GM12865 (cell line): Measurements from ENCODE around the gene ATG5.
"Not testable (repeated sequence)": the region's sequence is repeated elsewhere in the genome, so short reads cannot be mapped to it uniquely, and the experiment has no call there.

Source experiments
- DNase-seq: peaks from one replicate; pipeline ENCODE4 v3.0.0; 2010; ENCODE audit warnings: low read depth
- H3K4me3 ChIP-seq: 2 replicates; pipeline ENCODE4 v1.5.1; 2011; ENCODE audit warnings: mild to moderate bottlenecking, low read depth, low read length, control low read depth
- CTCF ChIP-seq: IDR thresholded peaks from 2 replicates; pipeline ENCODE4 v1.5.1; 2011; ENCODE audit warnings: low read length, control low read depth, low read depth, inconsistent platforms; ENCODE audit not compliant: insufficient read depth; ENCODE audit errors: missing control alignments

ATG5 gene

GRCh38 chr6:106252687-106253086, 72.9 kb downstream of the ATG5 start:
- DNase-seq: no peak
- TF ChIP-seq CTCF: no peak

DNA sequence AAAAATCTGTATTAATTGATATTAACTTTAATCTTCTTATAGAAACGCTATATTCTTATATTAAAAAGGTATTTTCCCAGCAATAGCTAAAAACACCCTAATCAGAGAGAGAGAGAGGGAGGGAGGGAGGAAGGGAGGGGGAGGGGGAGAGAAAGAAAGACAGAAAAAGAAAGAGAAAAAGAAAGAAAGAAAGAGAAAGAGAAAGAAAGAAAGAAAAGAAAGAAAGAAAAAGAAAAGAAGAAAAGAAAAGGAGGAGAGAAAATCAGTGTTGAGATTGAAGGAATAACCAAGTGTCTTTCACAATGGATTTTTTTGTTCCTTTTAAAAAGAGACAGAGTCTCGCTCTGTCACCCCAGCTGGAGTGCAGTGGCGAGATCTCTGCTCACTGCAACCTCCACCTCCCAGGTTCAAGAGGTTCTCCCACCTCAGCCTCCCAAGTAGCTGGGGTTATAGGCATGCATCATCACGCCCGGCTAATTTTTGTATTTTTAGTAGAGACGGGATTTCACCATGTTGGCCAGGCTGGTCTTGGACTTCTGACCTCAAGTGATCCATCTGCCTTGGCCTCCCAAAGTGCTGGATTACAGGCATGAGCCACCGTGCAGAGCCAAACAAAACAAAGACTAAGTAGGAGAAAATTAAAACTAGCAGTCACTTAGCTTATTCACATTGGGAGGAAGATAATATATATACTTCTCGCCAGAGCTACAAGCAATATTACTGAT, 73.9 kb downstream of the ATG5 start:
- not testable (repeated sequence) for H3K4me3 ChIP-seq, DNase-seq

More at GRCh38 chr6:106252687-106253086, 72.9 kb downstream of the ATG5 start:
- no peak overlapping the region for H3K4me3 ChIP-seq

DNA sequence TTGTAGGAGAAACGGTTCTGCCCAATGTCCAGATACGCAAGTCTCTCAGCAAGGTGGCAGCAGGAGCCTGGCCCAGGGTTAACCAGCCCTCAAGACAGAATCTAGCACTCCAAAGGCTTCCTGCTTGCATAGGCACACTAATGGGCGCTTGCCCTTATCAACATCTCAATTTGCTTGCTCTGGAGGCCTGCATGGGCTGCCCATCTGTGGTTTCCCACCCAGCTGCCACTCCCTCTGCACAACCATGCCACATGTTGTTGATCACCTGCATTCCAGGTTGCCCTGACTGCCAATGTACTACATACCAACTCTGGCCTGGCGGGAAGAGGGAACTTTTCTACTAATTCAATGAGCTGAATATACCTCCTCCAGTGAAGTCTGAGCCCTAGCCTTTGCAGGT, 74.6 kb downstream of the ATG5 start:
- H3K4me3 ChIP-seq: no peak overlapping the region
- no peak for TF ChIP-seq CTCF
- DNase-seq: no peak

GRCh38 chr6:106249658-106250057, 75.9 kb downstream of the ATG5 start:
- no peak for TF ChIP-seq CTCF
- no peak for DNase-seq
- no peak overlapping the region for H3K4me3 ChIP-seq

GRCh38 chr6:106247733-106248132, 77.8 kb downstream of the ATG5 start:
- TF ChIP-seq CTCF: no peak
- no peak overlapping the region for H3K4me3 ChIP-seq
- peak; percentile 54 for DNase-seq

DNA sequence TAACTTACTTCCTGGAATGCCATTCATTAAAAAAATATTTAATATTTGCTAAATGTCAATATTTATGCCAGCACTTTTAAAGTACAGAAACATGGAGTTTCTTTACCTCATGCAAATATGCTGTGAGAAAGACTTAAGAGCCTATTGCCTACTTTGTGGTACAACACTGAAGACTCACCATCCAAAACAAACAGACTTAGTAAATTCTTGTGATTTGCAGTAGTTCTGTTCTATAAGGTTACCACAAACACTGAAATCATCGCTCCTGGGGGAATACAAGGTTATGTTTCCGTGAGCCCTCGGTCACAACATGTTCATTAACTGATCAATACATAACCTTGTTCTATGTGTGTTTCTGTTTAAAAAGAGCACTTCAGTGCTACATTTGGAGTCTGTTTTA, 78.3 kb downstream of the ATG5 start:
- peak; percentile 21 for DNase-seq
- TF ChIP-seq CTCF: no peak
- H3K4me3 ChIP-seq: no peak overlapping the region

- TF ChIP-seq CTCF: no peak
- H3K4me3 ChIP-seq: no peak overlapping the region
- DNase-seq: peak; percentile 71
These were observed 80.6 kb downstream of the ATG5 start for GRCh38 chr6:106244931-106245330.
